GM19397 (cell line): ENCODE measurements around the gene ADGB.
"Not testable (repeated sequence)": the region's sequence is repeated elsewhere in the genome, so short reads cannot be mapped to it uniquely, and the experiment has no call there.

Experiments
- ATAC-seq: cut with Tn5 transposase; IDR thresholded peaks from one replicate; pipeline ENCODE4 v1.9.1; 2021; ENCODE audit warnings: mild to moderate bottlenecking, moderate library complexity; ENCODE audit not compliant: unreplicated experiment

Gene ADGB

GRCh38 chr6:146741609-146742008 lies 142.8 kb downstream of the ADGB start:
- ATAC-seq = no peak

- no peak for ATAC-seq
Observed at GRCh38 chr6:146753306-146753705, 154.5 kb downstream of the ADGB start.

DNA sequence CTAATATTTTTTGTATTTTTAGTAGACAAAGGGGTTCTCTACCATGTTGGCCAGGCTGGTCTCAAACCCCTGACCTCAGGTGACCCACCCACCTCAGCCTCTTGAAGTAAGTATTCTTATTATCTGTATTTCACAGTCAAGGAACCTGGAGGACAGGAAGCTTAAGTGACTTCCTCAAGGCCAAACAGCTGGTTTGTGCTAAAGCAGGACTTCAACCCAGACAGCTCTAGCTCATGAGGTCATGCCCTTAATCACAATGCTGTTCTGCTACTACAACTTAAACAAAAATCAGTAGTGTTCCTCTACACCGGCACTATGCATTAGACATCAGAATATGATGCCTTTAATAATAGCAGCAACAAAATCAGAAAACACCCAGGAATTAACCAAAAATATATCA lies 168.9 kb downstream of the ADGB start:
- no peak for ATAC-seq

- no peak for ATAC-seq
Observed at GRCh38 chr6:146768722-146769121, 169.9 kb downstream of the ADGB start.

DNA sequence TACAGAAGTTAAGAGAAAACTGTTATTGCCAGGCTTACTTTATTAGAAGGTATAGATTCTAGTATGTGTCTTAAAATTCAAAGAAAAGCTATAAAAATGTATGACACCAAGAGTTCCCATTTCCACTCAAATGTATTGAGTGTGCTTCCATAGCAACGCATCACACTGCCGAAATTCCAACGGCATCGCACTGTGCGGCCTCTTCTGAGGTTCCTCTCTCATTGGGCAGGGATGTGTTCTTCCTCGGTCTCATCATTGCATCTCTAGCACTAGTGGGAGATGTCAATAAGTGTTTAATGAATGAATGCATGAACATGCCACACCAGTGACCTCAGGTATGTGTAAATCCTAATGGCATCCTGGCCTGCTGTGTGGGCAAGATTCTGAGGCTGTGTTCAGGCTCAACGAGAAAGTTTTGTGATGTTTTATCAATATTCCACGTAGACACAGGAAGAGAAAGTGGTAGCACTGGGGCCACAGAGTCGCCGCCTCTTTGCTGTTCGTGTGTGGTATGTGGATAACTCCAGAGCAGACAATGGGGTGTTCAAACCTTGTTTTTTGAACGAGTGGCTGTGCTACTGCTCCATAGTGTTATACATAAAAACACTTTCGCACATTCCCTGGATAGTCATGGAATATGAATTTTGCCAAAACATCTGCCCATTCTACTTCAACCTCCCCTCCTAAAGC lies 171.6 kb downstream of the ADGB start:
- ATAC-seq = no peak

- no peak for ATAC-seq
Observed at GRCh38 chr6:146770965-146771735, 172.4 kb downstream of the ADGB start.

DNA sequence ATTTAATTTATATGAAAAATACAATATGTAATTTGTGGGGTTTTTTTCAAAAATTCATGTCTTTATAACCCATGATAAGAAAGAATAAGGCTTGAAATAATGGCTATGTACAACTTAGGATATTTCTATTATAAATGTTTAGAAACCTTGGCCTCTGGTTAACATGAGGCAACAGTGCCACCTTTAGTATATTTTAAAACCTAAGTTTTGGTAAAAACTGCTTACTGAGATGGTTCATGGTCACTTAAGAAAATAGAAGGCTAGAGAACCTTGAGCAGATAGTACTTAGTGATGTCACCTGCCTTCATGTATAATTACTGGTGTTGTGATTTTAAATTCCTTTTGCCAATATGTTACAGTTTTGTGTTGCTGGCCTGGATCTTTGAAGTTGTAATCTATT lies 176.4 kb downstream of the ADGB start:
- no peak for ATAC-seq

- no peak for ATAC-seq
Observed at GRCh38 chr6:146781836-146782235, 183.1 kb downstream of the ADGB start.

- ATAC-seq = peak; percentile 79
Observed at GRCh38 chr6:146785001-146785585, 186.3 kb downstream of the ADGB start.

- no peak for ATAC-seq
Observed at GRCh38 chr6:146787876-146788508, 189.2 kb downstream of the ADGB start.

DNA sequence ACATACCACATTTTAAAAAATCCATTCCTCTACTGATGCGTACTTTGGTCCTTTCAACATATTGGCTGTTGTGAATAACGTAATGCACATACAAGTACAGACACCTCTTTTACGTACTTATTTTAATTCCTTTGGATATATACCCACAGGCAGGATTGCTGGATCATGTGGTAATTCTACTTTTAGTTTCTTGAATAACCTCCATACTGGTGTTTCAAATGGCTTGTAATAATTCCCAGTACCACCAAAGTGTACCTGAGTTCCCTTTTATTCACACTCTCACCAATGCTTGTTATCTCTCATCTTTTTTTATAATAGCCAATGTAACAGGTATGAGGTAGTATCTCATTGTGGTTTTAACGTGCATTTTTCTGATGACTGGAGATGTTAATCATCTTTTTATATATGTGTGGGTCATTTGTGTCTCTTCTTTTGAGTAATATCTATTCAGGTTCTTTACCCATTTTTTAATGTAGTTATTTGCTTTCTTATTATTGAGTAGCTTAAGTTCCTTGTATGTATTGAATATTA lies 191.9 kb downstream of the ADGB start:
- ATAC-seq = no peak

- ATAC-seq = no peak
Observed at GRCh38 chr6:146791930-146792329, 193.2 kb downstream of the ADGB start.

- ATAC-seq = not testable (repeated sequence)
Observed at GRCh38 chr6:146793218-146793617, 194.4 kb downstream of the ADGB start.

DNA sequence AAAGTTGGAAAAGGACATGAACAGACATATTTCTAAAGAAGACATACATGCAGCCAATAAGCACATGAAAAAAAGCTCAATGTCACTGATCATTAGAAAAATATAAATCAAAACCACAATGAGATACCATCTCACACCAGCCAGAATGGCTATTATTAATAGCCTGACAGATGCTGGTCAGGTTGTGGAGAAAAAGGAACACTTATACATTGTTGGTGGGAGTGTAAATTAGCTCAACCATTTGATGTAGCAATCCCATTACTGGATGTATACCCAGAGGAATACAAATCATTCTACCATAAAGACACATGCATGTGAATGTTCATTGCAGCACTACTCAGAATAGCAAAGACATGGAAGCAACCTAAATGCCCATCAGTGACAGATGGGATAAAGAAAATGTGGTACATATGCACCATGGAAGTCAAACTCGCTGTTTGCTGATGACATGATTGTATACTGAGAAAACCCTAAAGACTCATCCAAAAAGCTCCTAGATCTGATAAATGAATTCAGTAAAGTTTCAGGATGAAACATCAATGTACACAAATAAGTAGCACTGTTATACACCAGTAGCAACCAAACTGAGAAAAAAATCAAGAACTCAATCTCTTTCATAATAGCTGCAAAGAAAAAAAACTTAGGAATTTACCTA lies 196.8 kb downstream of the ADGB start:
- no peak for ATAC-seq

GRCh38 chr6:146803167-146803566 lies 204.4 kb downstream of the ADGB start:
- not testable (repeated sequence) for ATAC-seq

DNA sequence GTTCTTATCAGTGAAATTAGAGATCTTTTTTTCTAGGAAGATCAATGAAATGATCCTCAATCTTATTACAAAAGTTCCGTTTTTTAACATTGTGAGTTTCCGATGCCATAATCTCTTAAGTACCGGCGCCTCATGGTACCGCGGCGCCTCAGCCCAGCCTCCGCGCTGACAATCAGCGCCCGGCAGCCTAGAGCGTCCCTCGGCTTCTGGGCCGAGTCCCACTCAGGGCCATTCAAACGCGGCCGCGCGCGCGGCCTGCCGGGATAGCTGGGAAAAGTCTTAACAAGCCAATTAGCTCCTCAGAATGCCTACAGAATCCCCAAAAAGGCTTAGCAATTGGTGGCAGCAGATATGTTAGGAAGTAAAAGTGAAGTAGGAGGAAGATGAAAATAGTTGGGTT lies 204.8 kb downstream of the ADGB start:
- no peak for ATAC-seq

DNA sequence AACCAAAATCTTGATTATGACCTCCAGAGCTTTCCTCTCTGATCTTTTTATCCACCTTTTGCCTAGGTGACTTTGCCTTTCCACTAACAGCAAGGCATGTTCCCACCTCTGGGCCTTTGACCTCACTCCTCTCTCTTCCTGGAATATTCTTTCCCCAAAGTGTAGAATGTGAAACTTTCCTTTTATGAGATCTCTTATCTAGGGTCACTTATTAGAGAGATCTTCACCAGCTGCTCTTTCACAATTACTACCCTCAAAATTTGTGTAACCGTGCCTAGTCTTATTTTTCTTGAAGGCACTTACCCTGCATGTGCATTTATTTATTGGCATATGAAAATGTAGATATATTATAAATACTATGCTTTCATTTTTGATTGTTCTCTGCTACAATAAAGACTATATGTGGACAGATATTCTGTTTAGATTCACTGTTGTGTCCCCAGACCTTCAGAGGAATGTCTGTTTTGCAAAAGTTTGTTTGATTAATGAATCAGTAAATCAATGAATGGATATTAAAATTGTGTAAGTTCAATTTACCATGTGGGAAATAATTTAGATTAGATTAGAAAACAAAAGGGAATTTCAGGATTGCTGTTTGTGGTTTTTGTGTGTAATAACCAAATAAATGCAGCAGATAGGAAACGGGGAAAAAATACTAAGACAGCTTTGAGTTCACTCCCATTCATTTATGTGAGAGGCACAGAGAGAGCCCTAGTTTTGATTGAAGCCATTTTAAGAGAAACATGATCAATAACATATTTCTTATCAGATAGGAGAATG lies 207.0 kb downstream of the ADGB start:
- no peak for ATAC-seq

- ATAC-seq = not testable (repeated sequence)
Observed at GRCh38 chr6:146809014-146809413, 210.2 kb downstream of the ADGB start.

DNA sequence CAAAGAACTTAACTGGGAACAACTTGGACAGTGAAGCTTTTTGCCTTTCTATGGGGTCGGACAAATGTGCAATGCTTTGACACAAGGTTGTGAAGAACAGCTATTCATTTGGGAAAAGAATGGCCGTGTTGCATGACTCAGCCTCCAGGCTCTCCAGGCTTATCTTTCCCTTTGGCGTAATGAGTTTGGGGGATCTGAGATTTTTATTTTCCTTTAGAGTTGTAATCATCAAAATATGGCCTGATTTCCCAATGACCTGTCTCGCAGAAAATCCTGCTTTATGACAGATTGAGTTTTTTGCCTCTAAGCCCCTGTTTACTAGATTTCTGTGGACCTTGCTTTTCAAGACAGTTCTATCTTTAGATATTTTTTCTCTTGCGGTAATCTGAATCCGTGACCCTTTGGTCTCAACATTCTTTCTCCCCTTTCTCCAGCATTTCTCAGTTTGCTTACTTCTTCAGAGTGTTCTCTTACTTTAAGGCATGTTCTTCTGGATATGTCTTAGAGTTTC lies 214.1 kb downstream of the ADGB start:
- not testable (repeated sequence) for ATAC-seq

DNA sequence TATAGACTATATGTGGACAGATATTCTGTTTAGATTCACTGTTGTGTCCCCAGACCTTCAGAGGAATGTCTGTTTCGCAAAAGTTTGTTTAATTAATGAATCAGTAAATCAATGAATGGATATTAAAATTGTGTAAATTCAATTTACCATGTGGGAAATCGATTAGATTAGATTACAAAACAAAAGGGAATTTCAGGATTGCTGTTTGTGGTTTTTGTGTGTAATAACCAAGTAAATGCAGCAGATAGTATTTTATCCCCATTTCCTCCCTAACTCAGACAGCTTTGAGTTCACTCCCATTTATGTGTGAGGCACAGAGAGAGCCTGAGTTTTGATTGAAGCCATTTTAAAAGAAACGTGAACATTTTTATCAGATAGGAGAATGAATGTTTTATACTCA lies 214.8 kb downstream of the ADGB start:
- no peak for ATAC-seq
